Activated B cell treated with CpG ODN at 0.5 μM for 24 hours (primary cell): ENCODE measurements around the gene PGA3. TPM values are rescaled to one million over a fixed set of nuclear protein-coding genes. Genes with fewer than 3 reads are reported as not detected.
A peak's percentile ranks its signal among the peaks of the same experiment; 100 is the strongest.
"Not testable (repeated sequence)": the region's sequence is repeated elsewhere in the genome, so short reads cannot be mapped to it uniquely, and the experiment has no call there.

Source experiments
- ATAC-seq: fragments of 200-7000 bp; cut with Tn5 transposase; one replicate; pipeline ENCODE4 v1.10.0; 2021; ENCODE audit warnings: low read depth, mild to moderate bottlenecking, moderate library complexity
- CTCF ChIA-PET: fragments of 350-600 bp; sonication (Branson Sonifier 250); formaldehyde crosslinking; loops from one replicate; lab custom pipeline; 2021; ENCODE audit warnings: antibody characterized with exemption; lab: Charles Lee
- POLR2A ChIA-PET: fragments of 350-600 bp; sonication (Branson Sonifier 250); formaldehyde crosslinking; loops from one replicate; lab custom pipeline; 2021; ENCODE audit warnings: antibody characterized with exemption; lab: Charles Lee
- DNase-seq: peaks from one replicate; pipeline ENCODE4 v3.0.0; 2022
- H3K27ac Mint-ChIP-seq: one replicate; pipeline ENCODE4 v1.8.0; 2020; ENCODE audit warnings: mixed read lengths
- H3K27me3 Mint-ChIP-seq: one replicate; pipeline ENCODE4 v1.8.0; 2021; ENCODE audit warnings: mixed read lengths
- H3K36me3 Mint-ChIP-seq: one replicate; pipeline ENCODE4 v1.8.0; 2021; ENCODE audit warnings: low read depth, mixed read lengths
- H3K4me1 Mint-ChIP-seq: one replicate; pipeline ENCODE4 v1.8.0; 2021; ENCODE audit warnings: mixed read lengths
- H3K4me3 Mint-ChIP-seq: one replicate; pipeline ENCODE4 v1.8.0; 2020; ENCODE audit warnings: mild to moderate bottlenecking, mixed read lengths
- H3K9me3 Mint-ChIP-seq: one replicate; pipeline ENCODE4 v1.8.0; 2020; ENCODE audit warnings: mixed read lengths
- CTCF ChIP-seq: fragments of 200-600 bp; IDR thresholded peaks from one replicate; pipeline ENCODE4 v1.8.0; 2022; ENCODE audit warnings: antibody characterized with exemption, mild to moderate bottlenecking
- intact Hi-C: fragments of 100-400 bp; cut with micrococcal nuclease; formaldehyde crosslinking; loops from one replicate; pipeline ENCODE4 v1.15.1; 2024
- total RNA-seq: library from RNA; stranded (reverse); gene quantifications from 2 replicates; pipeline ENCODE4 v1.2.3, GENCODE V29; 2022

Gene PGA3
- total RNA-seq, 1 donor from 2014 or later = not detected

GRCh38 chr11:61240875-61241274, 37.6 kb downstream of the PGA3 start, which contains the start of gene PGA5:
Gene PGA5, plus strand, starts transcription at chr11:61241175. Its CDS starts 52 bp downstream, at chr11:61241227.
- H3K4me3 Mint-ChIP-seq, DNase-seq, ATAC-seq, POLR2A ChIA-PET, CTCF ChIA-PET, intact Hi-C loops, H3K27me3 Mint-ChIP-seq, H3K27ac Mint-ChIP-seq, H3K36me3 Mint-ChIP-seq, H3K4me1 Mint-ChIP-seq, H3K9me3 Mint-ChIP-seq: not testable (repeated sequence)

GRCh38 chr11:61241526-61241925, 38.2 kb downstream of the PGA3 start:
- intact Hi-C loops, H3K9me3 Mint-ChIP-seq: not testable (repeated sequence)

GRCh38 chr11:61245284-61245964, 42.1 kb downstream of the PGA3 start:
- ATAC-seq, H3K27me3 Mint-ChIP-seq, H3K4me3 Mint-ChIP-seq, H3K4me1 Mint-ChIP-seq, H3K9me3 Mint-ChIP-seq, intact Hi-C loops, H3K27ac Mint-ChIP-seq, H3K36me3 Mint-ChIP-seq, CTCF ChIA-PET, DNase-seq, POLR2A ChIA-PET: not testable (repeated sequence)

More at GRCh38 chr11:61241526-61241925, 38.2 kb downstream of the PGA3 start:
- H3K4me3 Mint-ChIP-seq, DNase-seq, H3K27me3 Mint-ChIP-seq, ATAC-seq, H3K4me1 Mint-ChIP-seq, POLR2A ChIA-PET, H3K36me3 Mint-ChIP-seq, CTCF ChIA-PET, H3K27ac Mint-ChIP-seq: not testable (repeated sequence)

- H3K9me3 Mint-ChIP-seq, POLR2A ChIA-PET, H3K27me3 Mint-ChIP-seq, H3K27ac Mint-ChIP-seq, H3K4me3 Mint-ChIP-seq, intact Hi-C loops, ATAC-seq, H3K4me1 Mint-ChIP-seq, CTCF ChIA-PET, DNase-seq, H3K36me3 Mint-ChIP-seq: not testable (repeated sequence)
These were observed 44.8 kb downstream of the PGA3 start for GRCh38 chr11:61248071-61248470.

- intact Hi-C loops = not testable (repeated sequence)
These were observed 45.9 kb downstream of the PGA3 start for GRCh38 chr11:61249201-61249600.

GRCh38 chr11:61250796-61251765, 47.8 kb downstream of the PGA3 start:
- DNase-seq, H3K9me3 Mint-ChIP-seq, H3K4me1 Mint-ChIP-seq, ATAC-seq, intact Hi-C loops, H3K4me3 Mint-ChIP-seq, H3K36me3 Mint-ChIP-seq, H3K27ac Mint-ChIP-seq, H3K27me3 Mint-ChIP-seq, POLR2A ChIA-PET, CTCF ChIA-PET: not testable (repeated sequence)

More at GRCh38 chr11:61249201-61249600, 45.9 kb downstream of the PGA3 start:
- H3K36me3 Mint-ChIP-seq, H3K4me1 Mint-ChIP-seq, CTCF ChIA-PET, DNase-seq, H3K27me3 Mint-ChIP-seq, H3K4me3 Mint-ChIP-seq, H3K9me3 Mint-ChIP-seq, H3K27ac Mint-ChIP-seq, POLR2A ChIA-PET, ATAC-seq: not testable (repeated sequence)

- ATAC-seq, DNase-seq, intact Hi-C loops, H3K36me3 Mint-ChIP-seq, H3K27ac Mint-ChIP-seq, H3K4me1 Mint-ChIP-seq, H3K4me3 Mint-ChIP-seq, H3K9me3 Mint-ChIP-seq, POLR2A ChIA-PET, H3K27me3 Mint-ChIP-seq, CTCF ChIA-PET: not testable (repeated sequence)
These were observed 49.0 kb downstream of the PGA3 start for GRCh38 chr11:61252332-61252731.

- no peaks in the 10 kb centered on the region for H3K9me3 Mint-ChIP-seq
- intact Hi-C loops = loop anchor here (1.0 kb wide), 1 partner anchor 139 kb away; no protein-coding TSS in a partner anchor
- no peaks in the 10 kb centered on the region for H3K36me3 Mint-ChIP-seq
- H3K27ac Mint-ChIP-seq = no peak overlapping the region
- no peak overlapping the region for H3K4me3 Mint-ChIP-seq
- ChIA-PET POLR2A (no interaction called here), CTCF (interaction anchor here (1.6 to 3.0 kb wide), 6 partner anchors 40 to 263 kb away, joined by 4 to 16 read pairs (median 9); partner anchors contain the start of genes TMEM216 and VWCE)
- H3K4me1 Mint-ChIP-seq = no peaks in the 10 kb centered on the region
- TF ChIP-seq CTCF = no peak
- DNase-seq (peak; percentile 49), ATAC-seq (peak; percentile 93)
- no peaks in the 10 kb centered on the region for H3K27me3 Mint-ChIP-seq
These were observed 51.2 kb downstream of the PGA3 start for GRCh38 chr11:61254403-61255025.
